ENCODE measurements around the gene SLC9A3.

Gene SLC9A3

GRCh38 chr5:504326-505154 is 19.7 kb downstream of the SLC9A3 start:
- no peak for DNase-seq

- DNase-seq, result no peak
These were observed 21.7 kb downstream of the SLC9A3 start for GRCh38 chr5:502325-503079.

DNA sequence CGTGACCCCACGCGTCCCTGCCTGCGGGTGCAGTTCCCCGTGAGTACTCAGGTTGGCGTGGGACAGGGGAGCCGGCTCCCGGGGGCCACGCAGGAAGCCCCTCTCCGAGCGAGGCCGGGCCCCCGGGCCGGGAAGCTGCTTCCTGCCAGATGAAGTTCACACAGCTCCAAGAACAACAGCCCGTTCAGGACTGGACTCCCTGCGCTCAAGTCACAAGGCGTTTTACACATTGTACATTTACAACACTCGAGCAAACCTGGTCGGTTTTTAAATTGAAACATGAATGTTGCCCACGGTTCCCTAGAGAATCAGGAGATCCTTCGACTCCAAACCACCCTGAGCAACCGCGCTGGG is 22.4 kb downstream of the SLC9A3 start:
- no peak for DNase-seq

GRCh38 chr5:501105-501830 is 23.0 kb downstream of the SLC9A3 start:
- no peak for DNase-seq

GRCh38 chr5:500491-500890 is 23.8 kb downstream of the SLC9A3 start:
- no peak for DNase-seq

- DNase-seq, result no peak
These were observed 24.7 kb downstream of the SLC9A3 start for GRCh38 chr5:499233-500209.

DNA sequence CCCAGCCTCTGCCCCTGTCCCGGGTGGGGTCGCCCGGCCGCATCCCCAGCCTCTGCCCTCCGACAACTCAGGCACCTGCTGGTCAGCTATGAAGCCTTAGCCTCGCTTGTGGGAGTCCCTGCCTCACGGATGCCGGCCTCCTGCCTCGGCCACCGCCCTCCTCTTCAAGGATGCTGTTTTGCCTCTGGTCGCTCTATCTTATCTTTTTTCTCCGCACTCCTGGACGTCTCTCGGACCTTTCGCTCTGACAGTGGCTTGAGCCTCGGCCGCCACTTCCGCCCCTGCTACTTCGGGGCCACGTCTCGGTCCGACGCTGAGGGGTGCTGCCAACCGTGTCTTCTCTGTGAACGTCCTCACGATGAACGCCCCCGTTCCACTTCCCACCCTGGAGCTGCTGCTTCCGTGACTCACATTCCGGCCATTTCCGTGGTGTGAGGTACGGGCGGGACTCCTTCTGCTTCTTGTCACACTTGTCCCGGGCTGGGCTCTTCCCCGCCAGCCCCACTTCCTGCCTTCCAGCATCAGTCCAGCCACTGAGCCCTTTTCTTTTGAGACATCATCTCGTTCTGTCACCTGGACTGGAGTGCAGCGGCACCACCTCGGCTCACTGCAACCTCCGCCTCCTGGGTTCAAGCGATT is 26.3 kb downstream of the SLC9A3 start:
- DNase-seq, result no peak

GRCh38 chr5:497090-497700 is 27.1 kb downstream of the SLC9A3 start:
- no peak for DNase-seq

GRCh38 chr5:496028-496427 is 28.2 kb downstream of the SLC9A3 start:
- no peak for DNase-seq

DNA sequence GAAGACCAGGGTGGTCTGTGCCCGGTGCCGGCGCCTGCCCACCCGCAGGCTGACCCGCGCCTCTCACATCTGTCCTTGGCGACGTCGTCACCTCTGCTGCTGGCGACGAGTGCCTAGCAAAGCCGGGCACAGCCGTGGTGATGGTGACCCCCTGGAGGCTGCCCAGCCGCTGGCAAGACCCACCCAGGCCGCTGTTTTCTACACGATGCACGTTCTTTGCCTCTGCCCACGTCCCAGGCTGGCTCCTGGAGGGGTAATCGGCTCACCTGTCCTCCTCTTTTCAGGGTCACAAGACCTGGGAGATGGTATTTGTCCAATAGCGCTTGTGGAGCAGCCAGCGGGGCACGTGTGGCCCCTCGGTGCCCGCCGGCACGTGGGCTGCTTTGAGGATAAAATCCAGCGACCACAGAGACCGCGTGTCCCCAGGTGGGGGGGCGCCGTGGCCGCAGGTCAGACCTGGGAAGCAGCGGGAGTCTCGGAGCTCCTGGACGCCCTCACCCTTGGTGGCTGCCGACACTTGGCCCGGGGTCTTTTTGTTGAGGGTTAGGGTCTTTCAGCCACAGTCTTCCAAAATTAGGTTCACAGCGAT is 29.5 kb downstream of the SLC9A3 start:
- no peak for DNase-seq

DNA sequence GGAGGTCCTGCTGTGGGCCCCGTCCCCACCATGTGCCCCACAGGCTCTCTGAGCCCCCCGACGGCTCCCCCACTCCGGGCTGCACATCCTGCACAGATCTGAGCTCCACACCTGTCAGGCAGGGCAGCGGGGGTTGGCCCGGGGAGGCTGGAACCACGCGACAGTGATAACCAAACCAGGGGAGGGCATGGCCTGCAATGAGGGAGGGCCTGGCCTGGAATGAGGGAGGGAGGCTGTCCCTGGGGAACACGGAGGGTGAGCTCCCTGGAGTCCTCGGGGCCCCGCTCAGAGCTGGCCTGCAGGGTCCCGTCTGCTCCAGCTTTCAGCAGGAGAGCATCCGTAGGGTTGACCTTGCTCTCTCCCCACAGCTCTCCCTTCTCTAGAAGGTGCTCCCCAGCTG is 30.5 kb downstream of the SLC9A3 start:
- DNase-seq, result no peak

DNA sequence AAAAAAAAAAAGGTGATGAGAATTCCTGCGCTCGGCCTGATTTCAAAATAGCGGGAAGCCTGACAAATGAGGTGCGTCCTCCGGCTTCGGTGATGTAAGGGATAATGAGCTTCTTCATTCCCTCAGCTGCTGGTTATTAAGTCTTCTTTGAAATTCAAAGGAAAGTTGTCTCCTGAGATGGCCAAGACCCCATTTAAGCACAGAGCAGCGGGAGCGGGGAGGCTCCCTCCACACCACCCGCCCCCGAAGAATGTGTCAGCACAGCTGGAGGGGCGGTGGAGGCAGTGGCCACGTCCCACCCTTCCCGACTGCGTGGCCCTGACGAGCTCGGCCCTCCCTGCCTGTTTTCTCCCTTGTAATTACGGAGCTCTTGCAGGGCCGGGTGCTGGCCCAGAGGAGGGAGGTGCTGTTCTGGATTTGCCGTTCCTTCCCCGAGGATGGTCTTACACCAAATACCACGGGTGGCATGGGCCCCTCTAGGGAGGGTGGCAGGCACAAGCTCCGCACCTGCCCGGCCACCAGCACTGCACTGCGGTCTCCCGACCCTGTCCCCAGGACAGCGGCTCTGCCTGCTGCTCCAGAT is 31.0 kb downstream of the SLC9A3 start:
- no peak for DNase-seq

DNA sequence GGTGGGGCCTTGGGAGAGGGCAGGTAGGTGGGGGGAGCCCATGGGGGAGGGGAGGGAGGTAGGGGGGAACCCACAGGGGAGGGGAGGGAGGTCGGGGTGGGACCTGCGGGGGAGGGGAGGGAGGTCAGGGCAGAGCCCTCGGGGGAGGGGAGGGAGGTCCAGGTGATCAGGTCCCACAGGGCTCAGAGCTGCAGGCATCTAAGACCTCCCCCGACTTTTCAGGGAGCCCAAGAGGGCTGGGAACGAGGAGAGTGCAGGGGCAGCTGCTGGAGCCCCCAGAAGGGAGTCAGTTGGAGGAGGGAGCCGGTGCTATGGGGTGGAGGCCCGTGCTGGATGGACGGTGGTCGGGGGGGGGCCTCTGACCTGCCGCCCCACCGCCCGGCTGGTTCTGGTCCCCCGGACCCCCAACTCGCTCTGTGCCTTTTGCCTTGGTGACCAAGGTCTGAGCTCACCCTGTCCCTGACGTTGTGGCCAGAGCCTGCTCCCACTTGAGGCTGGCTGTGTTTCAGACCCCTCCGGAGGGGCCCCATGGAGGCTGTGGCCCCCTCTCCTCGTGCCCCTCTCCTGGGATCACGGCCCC is 31.8 kb downstream of the SLC9A3 start:
- DNase-seq, result no peak

GRCh38 chr5:491856-492155 is 32.4 kb downstream of the SLC9A3 start:
- DNase-seq, result no peak

DNA sequence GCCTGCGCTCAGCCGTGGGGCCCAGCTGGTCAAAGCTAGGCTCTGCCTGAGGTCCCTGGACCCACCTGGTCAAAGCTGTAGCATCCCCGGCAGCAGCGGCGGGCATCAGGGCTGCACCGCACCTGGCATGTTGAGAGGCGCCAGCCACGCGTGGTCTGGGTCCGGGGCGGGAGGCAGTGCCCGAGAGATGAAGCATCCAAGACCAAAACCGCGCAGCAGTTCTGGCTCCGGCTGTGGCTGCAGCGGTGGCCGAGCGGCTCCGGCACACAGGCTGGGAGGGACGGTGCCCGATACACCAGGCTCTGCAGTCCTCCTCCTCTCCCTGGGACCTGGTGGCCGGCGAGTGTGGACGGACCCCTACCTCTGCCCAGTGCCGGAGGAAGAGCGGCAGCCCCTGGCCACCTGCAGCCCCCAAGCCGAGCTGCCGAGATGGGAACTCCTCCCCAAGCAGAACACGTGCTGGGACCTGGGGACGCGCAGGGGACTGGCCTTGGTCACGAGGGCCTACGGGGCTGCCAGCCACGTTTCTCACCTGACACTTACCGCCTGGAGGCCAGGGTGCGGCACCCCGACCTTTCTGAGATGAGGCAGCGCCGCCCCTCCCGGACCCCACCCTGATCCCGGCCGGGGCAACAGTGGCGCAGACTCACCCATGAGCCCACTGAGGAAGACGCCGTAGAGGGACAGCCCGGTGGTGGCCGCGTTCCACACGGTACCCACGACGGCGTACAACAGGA is 33.0 kb downstream of the SLC9A3 start:
- DNase-seq, result no peak

DNA sequence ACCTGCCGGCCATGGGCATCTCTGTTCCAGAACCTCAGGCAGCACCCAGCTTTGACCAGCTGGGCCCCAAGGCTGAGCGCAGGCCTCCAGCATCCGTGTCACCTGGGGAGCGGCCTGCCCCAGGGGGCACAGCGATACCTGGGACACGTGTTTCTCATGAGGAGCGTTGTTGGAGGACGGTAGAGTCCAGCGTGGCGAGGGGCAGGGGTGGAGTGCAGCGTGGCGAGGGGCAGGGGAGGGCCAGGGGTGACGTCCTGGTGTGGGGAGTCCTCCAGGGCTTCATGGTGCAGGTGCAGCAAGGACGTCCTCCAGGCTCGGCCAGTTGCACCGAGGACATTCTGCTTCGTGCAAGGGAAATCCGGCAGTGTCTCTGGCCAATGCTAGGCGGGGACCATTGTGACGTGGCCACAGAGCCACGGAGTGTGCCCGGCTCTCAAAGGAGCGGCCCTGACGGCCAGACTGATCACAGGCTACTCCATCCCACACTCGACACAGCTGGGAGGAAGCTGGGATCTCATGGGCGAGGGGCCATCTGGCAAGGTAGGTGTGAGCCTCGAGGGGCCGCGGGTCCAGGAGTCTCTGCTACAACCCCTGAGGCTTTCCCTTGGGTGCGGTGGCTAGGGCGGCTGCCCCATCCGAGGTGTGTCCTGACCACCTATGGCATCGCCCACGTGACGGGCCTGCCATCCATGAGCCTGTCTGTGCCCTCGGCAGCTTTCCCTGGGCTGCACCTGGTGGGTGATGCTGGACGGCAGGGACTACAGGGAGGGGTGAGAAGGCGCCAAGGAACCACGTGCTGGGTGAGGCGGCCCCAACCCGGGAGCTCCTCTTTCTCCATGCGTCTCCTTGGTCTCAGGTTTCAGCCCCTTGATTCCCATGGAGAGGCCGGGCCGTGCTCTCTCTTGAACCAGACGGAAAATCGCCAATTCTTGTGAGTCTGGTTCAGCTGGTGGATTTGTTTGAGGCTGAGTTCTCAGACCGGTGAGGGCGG is 33.8 kb downstream of the SLC9A3 start:
- DNase-seq, result no peak

DNA sequence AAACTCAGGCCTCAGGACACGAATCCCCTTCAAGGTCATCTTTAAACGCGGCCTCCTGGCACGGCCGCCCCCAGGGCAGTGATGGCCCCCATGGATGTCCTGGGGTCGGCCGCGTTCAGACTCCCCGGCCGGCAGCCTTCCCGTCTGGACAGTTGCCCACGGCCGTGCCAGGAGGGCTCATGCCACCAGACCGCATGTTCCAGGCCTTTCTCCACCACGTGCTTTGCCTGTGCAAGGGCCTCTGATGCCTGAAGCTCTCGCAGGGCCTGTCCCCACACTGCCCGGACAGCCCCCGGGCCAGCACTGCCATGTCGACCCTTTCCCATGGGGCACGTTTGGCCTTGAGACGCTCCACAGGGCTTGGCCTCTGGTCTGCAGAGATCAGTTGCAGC is 34.6 kb downstream of the SLC9A3 start:
- DNase-seq, result no peak

Measured in NCI-H2081 treated with DMSO at 0.1 percent for 48 hours (cell line).